K562 (cell line): Measurements from ENCODE around the gene CDCP1. TPM values are rescaled to one million over a fixed set of nuclear protein-coding genes. Genes with fewer than 3 reads are reported as not detected.

Experiments used
- BCLAF1 ChIP-seq, 2 experiments: fragments of 450-650 bp in 1 of 2; IDR thresholded peaks; 2 replicates each; pipeline ENCODE4 v1.6.1; 2011 to 2017; ENCODE audit warnings: low read depth in 2 of 2, antibody characterized with exemption in 1 of 2, borderline replicate concordance in 1 of 2, low read length in 1 of 2, mild to moderate bottlenecking in 1 of 2, mixed read lengths in 1 of 2; ENCODE audit not compliant: control insufficient read depth in 1 of 2
- DIDO1 ChIP-seq: fragments of 450-650 bp; IDR thresholded peaks from 2 replicates; pipeline ENCODE4 v1.6.1; 2016; ENCODE audit warnings: low read depth, missing biosample characterization, missing genetic modification characterization
- ELK3 ChIP-seq: fragments of 450-650 bp; formaldehyde crosslinking; IDR thresholded peaks from 2 replicates; pipeline ENCODE4 v1.4.0; 2020; ENCODE audit warnings: mild to moderate bottlenecking
- FOXM1 ChIP-seq, 2 experiments: fragments of 450-650 bp in 1 of 2; sonication (generic) in 1 of 2; formaldehyde crosslinking in 1 of 2; IDR thresholded peaks; 2 replicates each; pipeline versions ENCODE4 v1.6.1 to v1.9.0; 2017 to 2022; ENCODE audit warnings: low read depth in 2 of 2, mild to moderate bottlenecking in 2 of 2, missing genetic modification reagents in 1 of 2, moderate library complexity in 1 of 2
- MXD1 ChIP-seq: fragments of 250-450 bp; sonication (Bioruptor Pico); IDR thresholded peaks from 2 replicates; pipeline ENCODE4 v1.8.0; 2021; ENCODE audit warnings: borderline replicate concordance, mild to moderate bottlenecking, moderate library complexity; ENCODE audit not compliant: poor library complexity, severe bottlenecking
- SMARCC2 ChIP-seq: fragments of 450-650 bp; IDR thresholded peaks from 2 replicates; pipeline ENCODE4 v1.6.1; 2017; ENCODE audit warnings: antibody characterized with exemption, moderate library complexity, mild to moderate bottlenecking, low read depth
- SNRNP70 ChIP-seq: fragments of 200-400 bp; formaldehyde crosslinking; optimal IDR thresholded peaks from 2 replicates; pipeline ENCODE3; 2017; ENCODE audit warnings: low read depth, low read length
- TCF7 ChIP-seq: sonication (generic); IDR thresholded peaks from 2 replicates; pipeline ENCODE4 v1.6.1; 2016; ENCODE audit warnings: antibody characterized with exemption, borderline replicate concordance
- THRB ChIP-seq: fragments of 450-650 bp; formaldehyde crosslinking; conservative IDR thresholded peaks from 2 replicates; pipeline ENCODE4 v1.4.0; 2022; ENCODE audit warnings: mild to moderate bottlenecking, missing genetic modification characterization
- ZBTB11 ChIP-seq, 3 experiments: fragments of 200-800 bp in 1 of 3; fragments of 250-450 bp in 1 of 3; fragments of 450-650 bp in 1 of 3; sonication (Bioruptor Pico) in 1 of 3; sonication (Bioruptor generic) in 1 of 3; formaldehyde crosslinking in 1 of 3; IDR thresholded peaks; 2 replicates each; pipeline versions ENCODE4 v1.6.1 to v1.8.0; 2016 to 2022; ENCODE audit warnings: mild to moderate bottlenecking in 2 of 3, missing genetic modification characterization in 2 of 3, missing compliant biosample characterization in 1 of 3, moderate library complexity in 1 of 3
- ZFP36 ChIP-seq: fragments of 150-350 bp; IDR thresholded peaks from 2 replicates; pipeline ENCODE4 v1.6.1; 2018; ENCODE audit warnings: low read length, low read depth; ENCODE audit not compliant: partially characterized antibody
- ZNF217 ChIP-seq: sonication (generic); formaldehyde crosslinking; IDR thresholded peaks from 2 replicates; pipeline ENCODE4 v1.8.0; 2022; ENCODE audit warnings: mild to moderate bottlenecking, missing genetic modification reagents
- ZNF311 ChIP-seq: fragments of 250-450 bp; sonication (Bioruptor Pico); IDR thresholded peaks from 2 replicates; pipeline ENCODE4 v1.4.0; 2020; ENCODE audit warnings: mild to moderate bottlenecking, moderate library complexity
- ZNF77 ChIP-seq: fragments of 250-450 bp; sonication (Bioruptor Pico); IDR thresholded peaks from 2 replicates; pipeline ENCODE4 v1.5.0; 2020
- polyA plus RNA-seq, 8 experiments: library from polyadenylated mRNA; depleted of rRNA in 4 of 8; stranded (reverse) in 5 of 8; unstranded in 3 of 8; fragments of >200 nt; fragmentation: Nextera tagmentation in 2 of 8; fragmentation: Illumina TruSeq in 1 of 8; extraction: Ambion mirVana in 2 of 8; extraction: Trizol in 1 of 8; gene quantifications; 2 replicates each; pipeline versions ENCODE4 v1.2.1 to v1.2.3, GENCODE V29; 2011 to 2014; ENCODE audit warnings: inconsistent platforms in 1 of 8, missing spikeins in 1 of 8
- total RNA-seq, 7 experiments: library from RNA; depleted of rRNA in 6 of 7; stranded (reverse); fragments of >200 nt in 6 of 7; fragmentation: Illumina TruSeq in 2 of 7; extraction: Trizol in 2 of 7; gene quantifications; 2 replicates each; pipeline versions ENCODE4 v1.2.1 to v1.2.3, GENCODE V29; 2011 to 2021; ENCODE audit warnings: low replicate concordance in 1 of 7

Gene CDCP1
- total and polyA plus RNA-seq, 9 of the 15 experiments (the other 6 are each of a cell fraction or from before 2014, with no cell fraction given) = 3.9 to 16.4 (median 5.2) TPM

- TF ChIP-seq THRB (CRISPR knock-in tag) = no peak
- TF ChIP-seq ELK3 = no peak
- peak in 1 of 3 experiments; percentile 78; a peak in 2 of 6 replicates for TF ChIP-seq ZBTB11 (CRISPR knock-in tag; IDR thresholded peaks at IDR 0.05)
- peak in 1 of 2 experiments; percentile 69; a peak in 1 of 4 replicates for TF ChIP-seq BCLAF1 (IDR thresholded peaks at IDR 0.05; ENCODE audit: borderline replicate concordance in 1 of 2, control insufficient read depth in 1 of 2, low read depth in 2 of 2, low read length in 1 of 2)
- TF ChIP-seq MXD1 (CRISPR knock-in tag) = no peak
- peak; percentile 86 for TF ChIP-seq ZNF311 (CRISPR knock-in tag)
- no peak for TF ChIP-seq ZNF77 (CRISPR knock-in tag)
- no peak for TF ChIP-seq ZFP36
- TF ChIP-seq DIDO1 = no peak
- peak; percentile 96 for TF ChIP-seq FOXM1 (IDR thresholded peaks at IDR 0.05; ENCODE audit: low read depth)
- TF ChIP-seq FOXM1 (CRISPR knock-in tag; IDR thresholded peaks at IDR 0.05; ENCODE audit: low read depth) = no peak
- TF ChIP-seq SNRNP70 = no peak
- TF ChIP-seq ZNF217 = no peak
- peak; percentile 76; the same call in 1 of the 2 replicates for TF ChIP-seq TCF7
- TF ChIP-seq SMARCC2 = peak; percentile 93
Measured at GRCh38 chr3:45103753-45104714, 42.1 kb downstream of the CDCP1 start (continued).
